Uterus (tissue), 4 donors: ENCODE measurements around the gene GSTA4. TPM values are rescaled to one million over a fixed set of nuclear protein-coding genes. Genes with fewer than 3 reads are reported as not detected.

Experiments
- DNase-seq, 2 donors: peaks; one replicate each; pipeline ENCODE4 v3.0.0-alpha.2; 2019 to 2020
- H3K27ac ChIP-seq, 2 donors: fragments of 200-600 bp; sonication (generic); 1 replicate in 1 of 2; 2 replicates in 1 of 2; pipeline ENCODE4 v1.5.1; 2016 to 2018
- H3K27me3 ChIP-seq, 2 donors: fragments of 200-600 bp; sonication (generic); one replicate each; pipeline ENCODE4 v1.5.1; 2018 to 2019; ENCODE audit warnings: control low read depth in 1 of 2
- H3K36me3 ChIP-seq, 2 donors: fragments of 200-600 bp; sonication (generic); one replicate each; pipeline ENCODE4 v1.5.1; 2019; ENCODE audit warnings: control low read depth in 1 of 2
- H3K4me1 ChIP-seq, 2 donors: fragments of 200-600 bp; sonication (generic); one replicate each; pipeline ENCODE4 v1.5.1; 2018 to 2019; ENCODE audit warnings: control low read depth in 1 of 2
- H3K4me3 ChIP-seq, 2 donors: fragments of 200-600 bp; sonication (generic); 1 replicate in 1 of 2; 2 replicates in 1 of 2; pipeline ENCODE4 v1.5.1; 2018 to 2019; ENCODE audit warnings: mild to moderate bottlenecking in 1 of 2
- H3K9me3 ChIP-seq, 2 donors: fragments of 200-600 bp; sonication (generic); one replicate each; pipeline ENCODE4 v1.5.1; 2019; ENCODE audit warnings: control low read depth in 1 of 2
- CTCF ChIP-seq, 4 experiments: fragments of 200-600 bp in 2 of 4; fragments of 450-650 bp in 2 of 4; sonication (generic) in 2 of 4; IDR thresholded peaks; one replicate each; pipeline ENCODE4 v1.5.1; 2016 to 2019; ENCODE audit warnings: antibody characterized with exemption in 4 of 4, mild to moderate bottlenecking in 2 of 4, moderate library complexity in 1 of 4
- POLR2A ChIP-seq, 2 donors: fragments of 450-650 bp; IDR thresholded peaks; one replicate each; pipeline ENCODE4 v1.6.1; 2016; ENCODE audit warnings: antibody characterized with exemption in 2 of 2, mild to moderate bottlenecking in 1 of 2, moderate library complexity in 1 of 2
- intact Hi-C: fragments of 100-400 bp; cut with DNase I; formaldehyde crosslinking; loops from one replicate; pipeline ENCODE4 v1.15.1; 2023; ENCODE audit warnings: low total_unique reads
- total RNA-seq, 4 donors: library from RNA; depleted of rRNA in 3 of 4; stranded (reverse); fragments of >200 nt in 3 of 4; gene quantifications; one replicate each; pipeline versions ENCODE4 v1.1.0 to v1.2.4, GENCODE V29; 2014 to 2023
- donor health status: DM: yes; HTN: yes; CAD: no.

The GSTA4 gene
- total RNA-seq, 4 donors from 2014 or later = 7.7 to 59.2 (median 23.0) TPM

- DNase-seq = no peak
- no peak for TF ChIP-seq POLR2A (IDR thresholded peaks at IDR 0.05)
- TF ChIP-seq CTCF (IDR thresholded peaks at IDR 0.05) = no peak
- Histone ChIP-seq H3K27me3 (no peaks in the 10 kb centered on the region), H3K4me3 (no peak overlapping the region), H3K27ac (no peak overlapping the region), H3K4me1 (no peaks in the 10 kb centered on the region), H3K9me3 (no peaks in the 10 kb centered on the region), H3K36me3 (no peaks in the 10 kb centered on the region)
- intact Hi-C loops = no loop called here
Observed at GRCh38 chr6:52981222-52981900, 13.7 kb downstream of the GSTA4 start.

GRCh38 chr6:52976591-52977035 is 18.5 kb downstream of the GSTA4 start:
- Histone ChIP-seq H3K4me3 (no peak overlapping the region), H3K27ac (no peak overlapping the region), H3K9me3 (no peaks in the 10 kb centered on the region), H3K4me1 (no peaks in the 10 kb centered on the region), H3K27me3 (no peaks in the 10 kb centered on the region), H3K36me3 (no peaks in the 10 kb centered on the region)
- DNase-seq = no peak
- no peak for TF ChIP-seq POLR2A (IDR thresholded peaks at IDR 0.05)
- no peak for TF ChIP-seq CTCF (IDR thresholded peaks at IDR 0.05)
- intact Hi-C loops = no loop called here

GRCh38 chr6:52976149-52976548 is 18.9 kb downstream of the GSTA4 start:
- H3K4me3 ChIP-seq = no peak overlapping the region
- intact Hi-C loops = no loop called here
- no peak for DNase-seq
- H3K27me3 ChIP-seq = no peaks in the 10 kb centered on the region
- H3K9me3 ChIP-seq = no peaks in the 10 kb centered on the region
- H3K36me3 ChIP-seq = no peaks in the 10 kb centered on the region
- H3K4me1 ChIP-seq = no peaks in the 10 kb centered on the region
- TF ChIP-seq CTCF (IDR thresholded peaks at IDR 0.05) (no peak), POLR2A (IDR thresholded peaks at IDR 0.05) (no peak)
- H3K27ac ChIP-seq = no peak overlapping the region

GRCh38 chr6:52975580-52975979 is 19.5 kb downstream of the GSTA4 start:
- no peaks in the 10 kb centered on the region for H3K36me3 ChIP-seq
- no peak for TF ChIP-seq POLR2A (IDR thresholded peaks at IDR 0.05)
- TF ChIP-seq CTCF (IDR thresholded peaks at IDR 0.05) = no peak
- no peaks in the 10 kb centered on the region for H3K4me1 ChIP-seq
- no peaks in the 10 kb centered on the region for H3K27me3 ChIP-seq
- no peak overlapping the region for H3K4me3 ChIP-seq
- H3K9me3 ChIP-seq = no peaks in the 10 kb centered on the region
- intact Hi-C loops = no loop called here
- no peak overlapping the region for H3K27ac ChIP-seq
- DNase-seq = no peak

GRCh38 chr6:52972989-52973388 is 22.1 kb downstream of the GSTA4 start:
- no peak for DNase-seq
- H3K27me3 ChIP-seq = no peaks in the 10 kb centered on the region
- TF ChIP-seq CTCF (IDR thresholded peaks at IDR 0.05) (no peak), POLR2A (IDR thresholded peaks at IDR 0.05) (no peak)
- intact Hi-C loops = no loop called here
- no peak overlapping the region for H3K27ac ChIP-seq
- no peaks in the 10 kb centered on the region for H3K36me3 ChIP-seq
- no peak overlapping the region for H3K4me3 ChIP-seq
- H3K4me1 ChIP-seq = no peaks in the 10 kb centered on the region
- H3K9me3 ChIP-seq = no peaks in the 10 kb centered on the region
